ENCODE data around the gene FAAP20. TPM values are rescaled to one million over a fixed set of nuclear protein-coding genes. Genes with fewer than 3 reads are reported as not detected.

The FAAP20 gene
- total and polyA plus RNA-seq, 2 donors (not counting 3 experiments of a cell fraction or from before 2014, with no cell fraction given) = 31.5 to 62.6 TPM

GRCh38 chr1:2193514-2194281, 874 bp downstream of the FAAP20 start:
- Histone ChIP-seq H3K4me3 (replicated peaks in 1 of 3; ENCODE audit: insufficient read depth in 1 of 3, low read depth in 1 of 3, low read length in 3 of 3) (peak overlapping the region in 1 of 3 experiments; percentile 73), H3K27ac (ENCODE audit: insufficient read depth, low read depth, low read length) (no peak overlapping the region), H3K9me3 (replicated peaks; ENCODE audit: control insufficient read depth, insufficient read depth, low read length) (no peaks in the 10 kb centered on the region), H3K4me1 (ENCODE audit: control insufficient read depth, extremely low read depth, insufficient read depth, low read length) (peaks cover 18% of the 10 kb centered on the region), H4K20me1 (replicated peaks; ENCODE audit: control insufficient read depth, extremely low read depth, insufficient read depth, low read length) (no peaks in the 10 kb centered on the region), H3K9ac (replicated peaks; ENCODE audit: extremely low read depth, insufficient read depth, low read length) (no peak overlapping the region), H3K79me2 (ENCODE audit: control insufficient read depth, insufficient read depth, low read length) (peaks cover 13% of the 10 kb centered on the region), H3K36me3 (ENCODE audit: control insufficient read depth in 2 of 2, extremely low read depth in 1 of 2, insufficient read depth in 2 of 2, low read length in 2 of 2) (no peaks in the 10 kb centered on the region), H3K27me3 (ENCODE audit: control insufficient read depth in 2 of 2, insufficient read depth in 2 of 2, low read length in 2 of 2) (no peaks in the 10 kb centered on the region), H3K4me2 (ENCODE audit: insufficient read depth, low read length) (peak overlapping the region; percentile 68), H3K9me1 (replicated peaks; ENCODE audit: control insufficient read depth, extremely low read depth, insufficient read depth, low read length) (no peaks in the 10 kb centered on the region), H2AFZ (ENCODE audit: low read depth, low read length) (no peak overlapping the region)
- dilution Hi-C loops (cut with MboI; ENCODE audit: extremely low pct_ligation_motif_present, low sequenced_read_pairs) = loop anchor here (10.0 kb wide), 1 partner anchor 181 kb away; no protein-coding TSS in a partner anchor
- intact Hi-C loops (cut with micrococcal nuclease) = loop anchor here (2.0 to 10.0 kb wide), 4 partner anchors 85 to 1231 kb away; partner anchors contain the start of genes MORN1 and RER1
- TF ChIP-seq JUN (IDR thresholded peaks at IDR 0.05; ENCODE audit: borderline replicate concordance, insufficient read depth, insufficient read length, low read depth) (no peak), POLR2AphosphoS5 (IDR thresholded peaks at IDR 0.05; ENCODE audit: insufficient read depth, low read depth, low read length) (no peak), MYC (IDR thresholded peaks at IDR 0.05; ENCODE audit: low read depth, low read length) (no peak), FOS (IDR thresholded peaks at IDR 0.05; ENCODE audit: borderline replicate concordance, insufficient read depth, low read length) (no peak), POLR2A (IDR thresholded peaks at IDR 0.05; ENCODE audit: low read depth, low read length) (no peak), MAX (IDR thresholded peaks at IDR 0.05; ENCODE audit: insufficient read depth, insufficient read length) (no peak), GATA2 (IDR thresholded peaks at IDR 0.05; ENCODE audit: insufficient read depth, insufficient read length, low read depth, low read length) (no peak), CTCF (IDR thresholded peaks at IDR 0.05; ENCODE audit: extremely low read depth in 1 of 2, insufficient read depth in 1 of 2, low read depth in 1 of 2, low read length in 2 of 2) (no peak), EZH2 (IDR thresholded peaks at IDR 0.05; ENCODE audit: borderline replicate concordance, low read depth, low read length, severe bottlenecking) (no peak)
- DNase-seq (ENCODE audit: low read depth, low spot score) (no peak), FAIRE-seq (no peak)
- ChIA-PET CTCF (interaction anchor here (2.0 to 12.3 kb wide), 3 partner anchors 19 to 189 kb away, joined by 15 to 631 read pairs (median 35); no protein-coding TSS in a partner anchor), POLR2A (no interaction called here)
- TSS peak; percentile 66 for BruUV-seq (replicated peaks)
